ENCODE results near the gene NCK2.

NCK2 gene

DNA sequence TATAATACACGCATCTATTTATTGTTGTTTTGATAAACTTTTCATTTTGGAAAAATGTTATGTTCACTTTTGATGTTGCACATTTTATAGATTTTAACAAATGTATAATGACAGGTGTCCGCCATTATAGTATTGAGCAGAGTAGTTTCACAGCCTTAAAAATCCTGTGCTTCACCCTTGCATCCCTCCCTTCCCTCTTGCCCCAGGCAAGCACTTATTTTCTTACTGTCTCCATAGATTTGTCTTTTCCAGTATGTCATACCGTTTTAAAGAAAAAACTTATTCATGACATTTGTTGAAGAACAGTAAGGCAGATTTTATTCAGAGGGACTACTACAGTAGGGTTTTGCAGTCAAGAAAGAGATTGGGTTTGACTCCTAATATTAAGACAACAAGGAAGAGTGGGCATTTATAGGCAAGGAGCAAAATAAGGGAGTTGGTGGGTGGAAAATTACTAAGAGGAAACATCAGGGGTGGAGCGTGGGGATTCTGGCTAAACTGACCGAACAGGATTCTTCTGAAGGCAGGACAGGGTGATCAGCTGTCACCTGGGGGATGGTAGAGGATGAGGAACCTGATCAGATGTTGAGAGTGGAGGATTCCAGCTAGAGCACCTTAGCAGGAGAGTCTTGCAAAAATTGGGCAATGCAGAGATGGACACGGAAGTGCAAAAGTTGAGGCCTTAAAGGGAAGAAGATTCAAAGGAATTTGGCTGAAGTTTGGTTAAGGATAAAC, 108.8 kb downstream of the NCK2 start:
- Histone ChIP-seq H3K27me3 (no peaks in the 10 kb centered on the region), H3K4me3 (ENCODE audit: low read depth, low read length) (no peak overlapping the region), H3K36me3 (no peaks in the 10 kb centered on the region), H3K4me1 (no peaks in the 10 kb centered on the region), H3K9me3 (no peaks in the 10 kb centered on the region)
- no peak for TF ChIP-seq CTCF (IDR thresholded peaks at IDR 0.05; ENCODE audit: low read depth, low read length)
- no peak for DNase-seq

- no peak for DNase-seq
- no peaks in the 10 kb centered on the region for H3K4me1 ChIP-seq
- H3K9me3 ChIP-seq: no peaks in the 10 kb centered on the region
- TF ChIP-seq CTCF (IDR thresholded peaks at IDR 0.05; ENCODE audit: low read depth, low read length): no peak
- no peaks in the 10 kb centered on the region for H3K27me3 ChIP-seq
- H3K36me3 ChIP-seq: no peaks in the 10 kb centered on the region
- H3K4me3 ChIP-seq (ENCODE audit: low read depth, low read length): no peak overlapping the region
Observed at GRCh38 chr2:105854972-105855371, 110.3 kb downstream of the NCK2 start.

GRCh38 chr2:105856581-105856980, 111.9 kb downstream of the NCK2 start:
- no peak for DNase-seq
- H3K36me3 ChIP-seq: no peaks in the 10 kb centered on the region
- H3K4me1 ChIP-seq: no peaks in the 10 kb centered on the region
- H3K9me3 ChIP-seq: no peaks in the 10 kb centered on the region
- no peak for TF ChIP-seq CTCF (IDR thresholded peaks at IDR 0.05; ENCODE audit: low read depth, low read length)
- no peak overlapping the region for H3K4me3 ChIP-seq (ENCODE audit: low read depth, low read length)
- no peaks in the 10 kb centered on the region for H3K27me3 ChIP-seq

- no peak for DNase-seq
- no peak for TF ChIP-seq CTCF (IDR thresholded peaks at IDR 0.05; ENCODE audit: low read depth, low read length)
Observed at GRCh38 chr2:105857076-105857740, 112.5 kb downstream of the NCK2 start.

GRCh38 chr2:105858868-105859693, 114.4 kb downstream of the NCK2 start:
- DNase-seq: no peak
- no peak for TF ChIP-seq CTCF (IDR thresholded peaks at IDR 0.05; ENCODE audit: low read depth, low read length)
- Histone ChIP-seq H3K9me3 (no peaks in the 10 kb centered on the region), H3K4me3 (ENCODE audit: low read depth, low read length) (no peak overlapping the region), H3K27me3 (no peaks in the 10 kb centered on the region), H3K4me1 (no peaks in the 10 kb centered on the region), H3K36me3 (no peaks in the 10 kb centered on the region)

More at GRCh38 chr2:105857076-105857740, 112.5 kb downstream of the NCK2 start:
- Histone ChIP-seq H3K9me3 (no peaks in the 10 kb centered on the region), H3K36me3 (no peaks in the 10 kb centered on the region), H3K4me1 (no peaks in the 10 kb centered on the region), H3K27me3 (no peaks in the 10 kb centered on the region), H3K4me3 (ENCODE audit: low read depth, low read length) (no peak overlapping the region)

Measured in BE2C (cell line).